HS-5 (cell line): Measurements from ENCODE around the gene TBC1D19.
A peak's percentile ranks its signal among the peaks of the same experiment; 100 is the strongest.
"Not testable (repeated sequence)": the region's sequence is repeated elsewhere in the genome, so short reads cannot be mapped to it uniquely, and the experiment has no call there.

ENCODE experiments used
- DNase-seq: peaks from one replicate; pipeline ENCODE4 v3.0.0-alpha.2; 2012; ENCODE audit warnings: low read depth

The TBC1D19 gene

DNA sequence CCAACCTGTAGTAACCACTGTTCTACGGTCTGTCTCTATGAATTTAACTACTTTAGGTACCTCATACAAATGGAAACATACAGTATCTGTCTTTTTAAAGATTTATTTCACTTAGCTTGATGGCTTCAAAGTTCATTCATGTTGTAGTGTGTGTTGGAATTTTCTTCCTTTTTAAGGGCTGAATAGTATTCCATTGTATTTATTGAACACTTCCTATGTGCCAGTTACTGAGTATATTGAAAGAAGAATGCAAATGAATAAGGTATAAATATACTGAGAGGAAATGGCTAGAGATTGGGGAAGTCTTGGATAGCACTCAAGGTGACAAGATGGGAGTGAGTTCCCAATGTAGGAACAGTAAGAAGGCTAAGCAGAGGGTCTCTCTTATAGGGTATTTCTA, 17.3 kb downstream of the TBC1D19 start:
- DNase-seq: no peak

DNA sequence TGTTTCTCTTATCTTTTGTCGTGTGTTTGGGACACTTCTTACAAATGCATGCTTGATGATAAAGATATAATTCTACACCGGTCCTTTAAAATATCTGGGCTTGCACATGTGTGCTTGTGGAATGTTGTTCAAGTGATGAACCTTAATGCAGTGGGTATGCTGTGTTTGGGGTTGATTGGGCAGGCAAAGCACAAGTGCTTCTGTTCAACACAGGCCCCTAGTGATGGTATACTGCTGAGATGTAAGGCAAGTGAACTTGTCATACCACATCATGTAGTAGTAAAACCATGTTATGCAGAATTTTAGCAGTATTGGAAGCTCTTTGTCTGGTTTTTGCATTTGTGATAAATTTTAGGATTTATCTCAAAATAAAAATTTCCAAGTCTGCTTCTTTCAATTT, 23.9 kb downstream of the TBC1D19 start:
- DNase-seq: no peak

DNA sequence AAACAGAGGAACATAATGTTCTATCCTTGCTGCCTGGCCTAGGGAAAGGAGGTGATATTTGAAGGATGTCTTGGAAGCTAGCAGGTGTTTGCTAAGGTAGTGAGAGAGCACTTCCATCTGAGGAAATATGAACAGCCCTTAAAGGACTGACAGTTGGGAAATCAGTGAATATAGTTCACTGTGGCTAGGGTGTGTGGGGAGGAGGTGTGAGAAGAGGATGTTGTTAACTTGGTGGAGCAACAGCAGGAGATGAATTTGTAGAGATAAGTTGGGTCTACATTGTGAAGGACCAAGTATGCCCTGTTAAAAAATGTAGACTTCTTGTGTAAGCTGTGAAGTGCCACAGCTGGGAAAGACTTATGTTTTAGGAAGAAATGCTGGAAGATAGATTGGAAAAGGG, 25.5 kb downstream of the TBC1D19 start:
- DNase-seq: no peak

DNA sequence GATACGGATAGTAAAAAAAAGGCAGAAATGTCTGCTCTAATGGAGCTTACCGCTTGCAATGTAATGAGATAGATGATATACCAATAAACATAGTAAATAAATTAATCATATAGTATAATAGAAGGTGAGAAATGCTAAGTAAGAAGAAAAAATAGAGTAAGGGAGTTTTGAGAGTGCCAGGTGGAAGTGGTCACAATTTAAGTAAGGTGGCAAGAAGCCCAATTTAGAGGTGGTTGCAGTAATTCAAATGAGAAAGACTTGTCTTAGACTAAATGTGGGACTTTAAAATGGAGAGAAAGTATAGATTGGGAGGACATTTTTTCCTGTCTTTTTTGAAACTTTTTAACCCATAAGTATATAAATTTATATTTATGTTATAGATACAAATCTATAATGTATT, 26.0 kb downstream of the TBC1D19 start:
- DNase-seq: no peak

DNA sequence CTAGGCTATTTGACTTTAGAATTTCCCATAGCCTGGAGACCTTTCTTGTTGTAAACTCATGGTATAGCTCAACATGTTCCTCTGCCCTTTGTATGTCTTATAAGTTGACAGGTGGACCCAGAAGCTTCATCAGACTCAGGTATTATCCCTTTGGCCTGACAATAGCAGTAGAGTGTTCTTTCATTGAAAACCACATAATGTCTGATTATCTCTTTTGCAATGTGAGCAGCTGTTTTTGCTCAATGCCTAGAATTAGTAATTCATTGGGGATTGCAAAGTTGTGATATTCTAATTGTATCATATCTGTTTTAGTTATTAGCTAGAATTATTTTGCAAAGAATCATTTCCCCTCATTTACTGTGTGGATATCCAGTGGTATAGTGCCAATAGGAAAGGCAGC, 27.5 kb downstream of the TBC1D19 start:
- no peak for DNase-seq

DNA sequence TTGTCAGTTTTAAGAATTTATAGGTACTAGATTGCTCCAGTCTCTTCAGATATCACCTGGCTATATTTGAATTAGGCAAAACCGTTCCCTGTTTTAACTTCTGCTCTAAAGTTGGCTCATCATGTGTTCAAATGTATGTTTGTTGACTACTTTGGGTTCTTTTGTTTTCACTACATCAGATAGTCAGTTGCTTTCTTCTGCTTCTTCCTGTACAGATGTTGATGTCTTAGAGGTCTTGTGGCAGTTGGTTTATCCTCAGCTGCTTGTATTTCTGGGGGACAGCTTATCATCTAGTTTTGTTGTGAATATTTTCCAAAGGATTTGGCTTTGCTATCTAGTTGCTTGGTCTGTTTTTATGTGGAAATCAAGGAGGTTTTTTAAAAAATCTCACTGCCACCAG, 28.0 kb downstream of the TBC1D19 start:
- no peak for DNase-seq

DNA sequence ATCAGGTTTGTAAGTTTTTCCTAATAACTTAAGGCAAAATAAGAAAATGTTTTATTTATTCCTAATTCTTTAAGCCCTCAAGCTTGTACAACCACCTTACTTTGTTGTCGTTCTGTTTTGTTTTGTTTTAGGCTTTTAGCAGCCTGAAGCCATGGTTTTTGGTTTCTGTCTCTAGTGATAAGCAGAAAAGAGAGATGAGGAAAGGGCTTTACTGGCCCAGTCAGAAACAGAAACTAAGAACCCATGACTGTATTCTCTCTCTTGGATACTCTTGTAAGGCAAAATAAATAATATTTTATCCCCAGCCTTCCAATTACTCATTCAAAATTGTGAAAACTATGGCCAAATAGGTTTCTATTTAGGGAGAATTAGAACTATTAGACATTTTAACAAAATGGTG, 29.4 kb downstream of the TBC1D19 start:
- DNase-seq: no peak

DNA sequence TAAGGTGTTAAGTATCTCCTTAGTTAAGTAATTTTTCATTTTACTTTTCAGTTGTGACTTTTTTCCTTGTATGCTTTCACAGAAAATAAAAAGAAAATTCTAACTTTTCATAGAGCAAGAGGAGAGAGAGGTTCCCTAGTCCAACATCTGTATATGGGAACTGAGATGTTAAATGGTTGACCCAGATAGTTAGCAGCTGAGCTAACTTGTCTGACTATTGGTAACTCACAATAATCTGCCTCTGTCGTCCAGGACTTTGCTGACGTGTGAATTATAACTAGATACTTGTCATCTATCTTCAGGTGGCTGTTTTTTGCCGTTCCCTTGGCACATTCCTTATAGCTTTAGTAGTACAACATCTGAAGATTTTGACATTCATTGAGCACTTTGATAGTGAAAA, 29.9 kb downstream of the TBC1D19 start:
- no peak for DNase-seq

DNA sequence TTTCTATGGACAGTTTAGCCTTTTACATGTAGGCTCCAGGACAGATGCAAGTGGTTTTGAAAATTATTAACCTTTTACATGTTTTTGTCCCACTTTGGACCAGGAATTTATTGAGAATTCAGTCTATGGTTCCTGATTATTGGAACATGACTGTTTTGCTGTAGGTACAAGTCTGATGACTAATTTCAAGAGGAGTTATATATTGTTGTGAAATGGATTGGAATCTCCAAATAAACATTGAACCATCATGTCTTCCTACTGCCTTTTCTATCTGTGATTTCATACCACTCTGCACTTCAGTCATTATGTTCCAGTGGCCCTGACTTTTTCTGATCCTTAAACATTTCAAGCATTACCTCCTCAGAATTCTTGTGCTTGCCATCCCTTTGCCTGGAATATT, 35.9 kb downstream of the TBC1D19 start:
- peak; percentile 26 for DNase-seq

DNA sequence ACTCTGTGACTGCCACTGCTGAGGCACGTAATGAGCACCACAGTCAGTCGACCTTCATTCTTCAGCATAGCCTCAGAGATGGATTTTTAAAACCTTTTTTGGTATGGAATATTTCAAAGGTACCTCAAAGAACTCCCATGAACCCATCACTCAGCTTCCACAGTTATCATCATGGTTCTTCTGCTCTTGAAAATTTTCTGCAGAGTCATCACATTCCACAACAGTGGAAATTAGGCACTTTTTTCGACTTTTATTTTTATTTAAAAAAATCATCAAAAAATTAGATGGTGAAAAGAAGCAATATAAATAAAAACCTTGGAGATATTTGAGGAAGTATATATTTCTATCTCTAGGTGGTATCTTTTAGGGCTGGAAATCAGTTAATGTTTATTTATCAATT, 37.5 kb downstream of the TBC1D19 start:
- no peak for DNase-seq

DNA sequence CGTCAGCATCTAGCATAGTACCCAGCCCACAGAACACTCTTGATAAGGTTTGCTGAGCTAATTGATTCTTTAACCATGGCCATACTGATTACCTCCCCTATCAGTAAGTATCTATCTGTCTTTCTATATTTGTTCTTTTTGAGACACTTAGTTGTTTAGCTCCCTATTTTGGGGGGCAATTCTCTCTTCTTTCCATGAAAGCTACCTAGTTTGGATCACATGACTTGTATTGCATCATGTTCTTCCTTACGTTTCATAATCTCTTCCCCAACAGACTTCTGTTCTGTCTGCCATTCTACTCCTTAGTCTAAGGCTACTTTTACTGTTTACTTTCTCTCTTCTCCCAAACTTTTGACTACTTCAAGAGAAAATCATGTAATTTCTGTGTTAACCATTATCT, 39.0 kb downstream of the TBC1D19 start:
- no peak for DNase-seq

DNA sequence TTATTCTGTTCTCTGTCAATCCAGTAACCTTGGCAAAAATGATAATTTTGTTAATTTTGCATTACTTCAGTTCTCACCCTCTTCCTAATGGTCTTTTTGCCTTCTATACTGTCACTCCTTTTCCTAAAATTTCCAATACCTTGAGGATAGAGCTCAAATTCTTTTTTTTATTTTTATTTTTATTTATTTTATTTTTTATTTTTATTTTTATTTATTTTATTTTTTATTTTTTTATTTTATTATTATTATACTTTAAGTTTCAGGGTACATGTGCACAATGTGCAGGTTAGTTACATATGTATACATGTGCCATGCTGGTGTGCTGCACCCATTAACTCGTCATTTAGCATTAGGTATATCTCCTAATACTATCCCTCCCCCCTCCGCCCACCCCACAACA, 42.8 kb downstream of the TBC1D19 start:
- not testable (repeated sequence) for DNase-seq

DNA sequence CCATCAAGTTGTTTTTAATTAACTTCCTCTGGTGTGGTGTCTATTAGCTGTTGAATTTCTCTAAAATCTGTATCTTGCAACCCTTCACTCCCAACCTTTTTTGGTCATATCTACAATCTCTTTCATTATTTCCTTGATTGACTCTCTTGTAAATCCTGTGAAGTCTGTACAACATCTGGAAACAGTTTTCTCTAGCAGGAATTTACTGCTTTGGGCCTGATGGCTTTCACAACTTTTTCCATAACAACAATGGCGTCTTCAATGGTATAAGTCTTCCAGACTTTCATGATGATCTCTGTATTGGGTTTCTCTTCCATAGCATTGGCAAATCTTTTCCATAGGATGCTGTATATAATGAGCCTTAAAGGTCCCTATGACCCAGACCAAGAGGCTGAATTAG, 49.0 kb downstream of the TBC1D19 start:
- DNase-seq: no peak

DNA sequence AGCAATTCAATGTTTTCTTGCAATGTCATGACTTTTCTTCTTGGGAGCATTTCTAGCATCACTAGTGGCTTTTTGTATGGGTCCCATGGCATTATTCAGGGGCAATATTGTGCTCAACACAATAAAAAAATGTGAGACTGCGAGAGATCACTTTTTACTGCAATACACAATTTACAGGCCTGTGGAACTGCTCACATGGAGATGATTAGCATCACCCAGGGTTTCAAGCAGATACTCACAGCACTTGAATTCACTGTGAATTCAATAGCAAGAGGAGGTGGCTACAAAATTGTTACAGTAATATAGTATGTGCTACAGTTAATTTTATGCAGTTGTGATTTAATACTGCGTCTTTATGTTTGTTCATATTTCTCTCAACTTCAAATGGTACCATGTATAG, 50.4 kb downstream of the TBC1D19 start:
- no peak for DNase-seq

DNA sequence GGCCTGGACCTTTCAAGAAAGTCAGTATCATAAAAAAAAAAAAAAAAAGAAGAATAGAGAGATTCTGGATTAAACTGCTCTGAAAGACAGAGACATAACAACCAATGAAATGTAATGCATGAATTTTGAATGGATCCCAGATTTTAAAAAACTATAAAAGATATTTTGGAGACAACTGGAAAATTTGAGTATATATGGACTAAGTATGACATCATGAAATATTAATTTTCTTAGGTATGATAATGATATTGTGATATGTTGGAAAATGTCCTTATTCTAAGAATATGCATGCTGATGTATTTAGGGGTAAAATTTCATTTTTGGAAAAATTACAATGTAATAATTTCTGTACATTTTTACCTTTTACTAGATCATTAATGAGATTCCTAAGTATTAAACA, 52.6 kb downstream of the TBC1D19 start:
- no peak for DNase-seq

DNA sequence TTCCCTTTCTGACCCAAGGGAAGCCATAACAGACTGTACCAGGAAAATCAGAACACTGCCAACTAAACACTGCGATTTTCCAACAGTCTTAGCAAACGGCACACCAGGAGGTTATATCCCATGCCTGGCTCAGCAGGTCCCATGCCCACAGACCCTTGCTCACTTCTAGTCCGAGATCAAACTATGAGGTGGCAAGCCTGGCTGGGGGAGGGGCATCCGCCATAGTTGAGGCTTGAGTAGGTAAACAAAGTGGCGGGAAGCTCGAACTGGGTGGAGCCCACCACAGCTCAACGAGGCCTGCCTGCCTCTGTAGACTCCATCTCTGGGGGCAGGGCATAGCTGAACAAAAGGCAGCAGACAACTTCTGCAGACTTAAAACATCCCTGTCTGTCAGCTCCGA, 56.8 kb downstream of the TBC1D19 start:
- DNase-seq: not testable (repeated sequence)

DNA sequence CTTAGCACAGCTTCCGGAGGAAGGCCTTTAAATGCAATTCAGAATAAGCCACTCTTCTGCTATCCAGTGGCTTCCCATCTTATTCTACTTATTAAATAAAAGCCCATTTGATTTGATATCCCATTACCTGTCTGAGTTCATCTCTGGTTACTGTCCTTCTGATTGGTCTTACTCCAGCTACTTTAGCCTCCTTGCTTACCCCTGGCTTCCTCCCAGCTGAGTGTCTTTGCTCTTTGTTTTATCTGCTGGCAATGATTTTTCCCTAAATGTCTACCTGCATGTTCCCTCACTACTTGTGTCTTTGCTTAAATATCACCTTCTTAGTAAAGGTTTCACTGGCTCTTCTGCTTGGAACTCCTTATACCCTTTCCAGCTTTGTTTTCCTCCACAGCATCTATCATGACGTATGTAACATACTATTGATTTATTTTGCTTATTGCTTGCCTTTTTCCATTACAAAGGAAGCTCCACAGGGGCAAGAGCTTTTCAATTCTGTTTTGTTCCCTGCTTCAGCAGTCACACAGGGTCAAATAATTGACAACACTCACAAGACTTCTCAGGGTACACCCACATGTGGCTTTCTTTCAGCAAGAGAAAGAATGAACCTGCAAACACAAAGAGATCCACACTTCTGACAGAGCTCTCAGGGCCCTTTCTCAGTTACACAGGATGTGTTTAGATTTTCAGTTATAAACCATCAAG, 63.8 kb downstream of the TBC1D19 start:
- DNase-seq: no peak

DNA sequence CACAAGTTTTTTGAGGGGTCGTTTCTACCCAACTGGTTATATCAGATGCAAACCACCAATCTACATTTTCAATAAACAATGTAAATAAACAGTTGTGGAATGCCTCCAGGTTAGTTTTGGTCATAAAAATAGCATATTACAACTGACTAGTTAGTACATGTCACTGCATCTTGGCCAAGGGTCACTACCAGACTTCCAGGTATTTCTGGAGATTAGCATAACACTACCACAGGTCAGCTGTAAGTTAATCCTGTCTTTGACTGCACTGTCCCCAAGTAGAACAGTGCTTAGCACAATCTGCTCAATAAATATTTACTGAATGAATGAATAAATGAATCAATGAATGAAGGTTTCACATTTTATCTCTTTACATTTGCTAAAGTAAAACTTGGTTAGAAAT, 64.4 kb downstream of the TBC1D19 start:
- DNase-seq: no peak

DNA sequence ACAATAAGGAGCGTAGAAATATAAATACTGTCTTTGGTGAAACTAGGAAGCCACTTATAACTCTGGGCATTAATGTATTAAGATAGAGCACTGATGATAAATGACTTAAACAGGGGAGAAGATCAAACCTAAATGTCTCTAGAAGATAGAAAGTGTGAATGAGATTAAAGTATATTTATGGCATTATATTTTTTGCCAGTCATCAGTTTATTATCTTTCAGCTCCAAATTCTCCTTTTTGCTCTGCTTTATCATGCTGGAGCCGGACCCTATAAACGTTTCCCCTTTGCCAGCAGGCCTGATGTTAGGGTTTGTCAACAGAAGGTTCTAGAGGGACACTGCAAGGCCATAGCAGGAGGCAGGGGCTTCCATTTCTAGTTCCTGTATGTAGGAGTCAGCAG, 76.4 kb downstream of the TBC1D19 start:
- no peak for DNase-seq

DNA sequence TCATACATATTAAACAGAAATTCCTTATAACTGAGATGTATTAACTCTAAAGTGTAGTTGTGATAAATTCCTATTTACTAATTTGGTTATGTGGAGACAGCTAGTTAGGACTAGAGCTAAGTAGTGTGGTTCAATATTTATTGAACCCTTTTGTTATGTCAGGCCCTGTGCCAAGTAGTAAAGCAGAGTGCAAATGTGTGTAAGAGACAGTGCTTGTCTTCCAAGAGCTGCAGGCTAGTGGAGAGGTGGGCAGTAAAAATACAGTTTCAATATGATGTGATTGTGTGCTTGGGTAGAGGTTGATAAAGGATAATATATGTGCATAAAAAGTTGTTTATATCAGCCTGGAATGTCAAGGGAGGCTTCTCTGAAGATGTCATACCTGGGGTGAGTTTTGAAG, 80.0 kb downstream of the TBC1D19 start:
- DNase-seq: no peak

DNA sequence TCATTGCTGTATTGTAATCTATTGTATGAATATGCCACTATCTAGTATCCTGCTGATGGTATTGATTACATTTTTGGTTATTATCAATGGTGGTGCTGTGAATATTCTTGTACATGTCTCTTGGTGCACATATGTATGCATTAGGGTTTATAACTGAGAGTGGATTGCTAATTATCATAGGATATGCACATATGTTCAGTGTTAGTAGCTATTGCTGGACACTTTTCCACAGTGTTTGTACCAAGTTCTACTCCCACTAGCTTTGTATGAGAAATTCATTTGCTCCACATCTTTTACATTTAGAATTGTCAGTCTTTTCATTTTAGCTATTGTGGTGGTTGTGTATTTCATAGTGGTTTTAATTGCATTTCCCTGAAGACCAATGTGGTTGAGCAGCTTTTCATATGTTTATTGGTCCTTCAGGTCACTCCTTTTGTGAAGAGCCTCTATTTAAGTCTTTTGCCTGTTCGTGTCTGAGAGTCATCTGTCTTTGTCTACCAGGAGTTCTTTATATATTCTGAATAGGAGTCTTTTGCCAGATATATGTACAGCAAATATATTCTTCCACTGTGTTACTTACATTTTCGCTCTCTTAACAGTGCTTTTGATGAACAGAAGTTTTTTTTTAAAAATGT, 87.1 kb downstream of the TBC1D19 start:
- no peak for DNase-seq

DNA sequence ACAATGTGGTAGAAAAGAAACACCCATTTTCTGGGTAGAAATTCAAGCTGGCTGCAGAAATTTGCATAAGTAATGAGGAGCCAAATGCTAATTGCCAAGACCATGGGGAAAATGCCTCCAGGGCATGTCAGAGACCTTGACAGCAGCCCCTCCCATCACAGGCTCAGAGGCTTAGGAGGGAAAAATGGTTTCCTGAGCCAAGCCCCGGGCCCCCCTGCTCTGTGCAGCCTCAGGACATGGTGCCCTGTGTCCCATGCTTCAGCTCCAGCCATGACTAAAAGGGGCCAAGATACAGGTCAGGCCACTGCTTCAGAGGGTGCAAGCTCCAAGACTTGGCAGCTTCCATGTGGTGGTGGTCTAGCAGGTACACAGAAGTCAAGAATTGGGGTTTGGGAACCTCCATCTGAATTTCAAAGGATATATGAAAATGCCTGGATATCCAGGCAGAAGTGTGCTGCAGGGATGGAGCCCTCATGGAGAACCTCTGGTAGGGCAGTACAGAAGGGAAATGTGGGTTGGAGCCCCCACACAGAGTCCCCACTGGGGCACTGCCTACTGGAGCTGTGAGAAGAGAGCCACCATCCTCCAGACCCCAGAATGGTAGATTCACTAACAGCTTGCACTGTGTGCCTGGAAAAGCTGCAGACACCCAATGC, 95.3 kb downstream of the TBC1D19 start:
- not testable (repeated sequence) for DNase-seq

DNA sequence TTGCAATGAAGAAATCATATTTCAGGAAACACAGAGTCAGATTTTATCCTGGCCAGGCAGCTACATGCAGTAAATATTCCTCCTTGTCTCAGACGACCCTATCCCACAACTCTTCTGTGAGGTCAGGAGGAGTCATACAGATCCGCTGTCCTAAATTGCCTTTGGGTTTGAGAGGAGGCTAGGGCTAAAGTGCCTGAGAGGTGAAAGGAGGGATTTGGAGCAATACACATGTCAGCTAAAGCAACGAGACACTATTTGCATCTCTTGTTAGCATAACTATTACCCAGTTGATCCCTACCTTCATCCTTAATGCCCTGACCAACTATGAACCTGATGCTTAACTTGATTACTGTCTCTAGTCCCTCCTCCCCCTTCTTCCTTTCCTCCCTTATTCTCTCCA, 98.6 kb downstream of the TBC1D19 start:
- DNase-seq: no peak

DNA sequence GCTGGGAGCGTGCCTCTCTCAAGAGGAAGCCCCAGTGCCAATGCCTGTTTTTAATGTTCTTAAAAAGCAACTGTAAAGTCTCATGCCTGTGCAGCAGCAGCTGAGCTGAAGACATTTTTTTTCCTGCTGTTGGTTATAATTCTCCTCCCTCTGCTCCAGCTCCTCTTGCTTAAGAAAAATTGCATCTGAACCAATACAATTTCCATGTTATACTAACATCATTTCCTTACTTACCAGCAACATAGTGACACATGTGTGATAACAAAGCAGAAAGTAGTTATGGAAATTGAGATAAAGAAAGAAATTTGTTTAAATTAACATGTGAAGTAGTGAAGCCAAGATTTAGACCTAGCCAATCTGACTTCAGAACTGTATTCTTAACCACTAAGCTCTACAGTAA, 101.4 kb downstream of the TBC1D19 start:
- no peak for DNase-seq
